HT1080 (cell line): Measurements from ENCODE around the gene TBX15. TPM values are rescaled to one million over a fixed set of nuclear protein-coding genes. Genes with fewer than 3 reads are reported as not detected.

Source experiments
- DNase-seq: peaks from one replicate; pipeline ENCODE4 v3.0.0-alpha.2; 2015; ENCODE audit warnings: low read depth
- total RNA-seq: library from RNA; depleted of rRNA; stranded (reverse); fragments of >200 nt; shearing (Covaris generic); gene quantifications from 2 replicates; pipeline ENCODE4 v1.2.3, GENCODE V29; 2014

Gene TBX15
- total RNA-seq, 1 experiment from 2014 or later, result 0.03 TPM

DNA sequence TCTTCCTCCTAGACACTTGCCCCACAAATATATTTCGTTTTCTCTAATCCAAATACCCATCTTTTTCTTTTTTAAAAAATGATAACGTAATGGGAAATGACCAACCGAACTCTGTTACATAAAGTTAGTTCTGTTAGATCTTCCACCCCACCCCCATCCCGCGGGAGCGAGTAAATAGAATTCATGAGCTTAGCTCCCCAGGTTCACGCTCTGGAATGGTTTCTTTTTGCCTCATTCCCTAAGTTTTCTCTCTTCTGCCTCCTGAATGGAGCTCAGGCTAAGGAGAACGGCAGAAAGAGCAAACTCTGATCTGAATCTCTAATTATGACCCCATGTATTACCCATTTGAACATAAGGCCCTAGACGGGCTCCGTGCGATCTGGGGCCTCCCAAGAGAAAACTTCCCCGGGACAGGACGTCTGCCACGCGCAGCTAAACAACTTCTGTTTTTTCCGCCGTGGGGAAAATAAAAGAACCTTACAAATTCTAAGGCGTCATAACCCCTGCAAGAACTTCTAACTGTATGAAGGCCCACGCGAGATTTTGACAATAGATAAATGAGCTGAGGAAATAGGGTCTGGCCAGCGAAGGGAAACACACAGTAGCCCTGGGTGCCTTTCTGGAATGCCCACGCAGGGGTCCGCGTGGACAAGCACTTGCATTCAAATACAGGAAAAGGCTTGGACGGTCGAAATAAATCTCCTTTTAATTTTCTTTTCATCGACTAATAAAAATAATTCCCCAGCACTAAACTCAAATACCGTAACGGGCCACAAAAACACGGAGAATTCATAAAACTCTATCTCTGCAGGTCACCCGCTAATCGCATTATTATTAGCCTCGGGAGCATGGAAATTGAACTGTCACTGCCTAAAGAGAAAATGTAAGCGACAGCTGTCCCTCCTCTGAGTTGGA, 2.2 kb downstream of the TBX15 start:
- no peak for DNase-seq

DNA sequence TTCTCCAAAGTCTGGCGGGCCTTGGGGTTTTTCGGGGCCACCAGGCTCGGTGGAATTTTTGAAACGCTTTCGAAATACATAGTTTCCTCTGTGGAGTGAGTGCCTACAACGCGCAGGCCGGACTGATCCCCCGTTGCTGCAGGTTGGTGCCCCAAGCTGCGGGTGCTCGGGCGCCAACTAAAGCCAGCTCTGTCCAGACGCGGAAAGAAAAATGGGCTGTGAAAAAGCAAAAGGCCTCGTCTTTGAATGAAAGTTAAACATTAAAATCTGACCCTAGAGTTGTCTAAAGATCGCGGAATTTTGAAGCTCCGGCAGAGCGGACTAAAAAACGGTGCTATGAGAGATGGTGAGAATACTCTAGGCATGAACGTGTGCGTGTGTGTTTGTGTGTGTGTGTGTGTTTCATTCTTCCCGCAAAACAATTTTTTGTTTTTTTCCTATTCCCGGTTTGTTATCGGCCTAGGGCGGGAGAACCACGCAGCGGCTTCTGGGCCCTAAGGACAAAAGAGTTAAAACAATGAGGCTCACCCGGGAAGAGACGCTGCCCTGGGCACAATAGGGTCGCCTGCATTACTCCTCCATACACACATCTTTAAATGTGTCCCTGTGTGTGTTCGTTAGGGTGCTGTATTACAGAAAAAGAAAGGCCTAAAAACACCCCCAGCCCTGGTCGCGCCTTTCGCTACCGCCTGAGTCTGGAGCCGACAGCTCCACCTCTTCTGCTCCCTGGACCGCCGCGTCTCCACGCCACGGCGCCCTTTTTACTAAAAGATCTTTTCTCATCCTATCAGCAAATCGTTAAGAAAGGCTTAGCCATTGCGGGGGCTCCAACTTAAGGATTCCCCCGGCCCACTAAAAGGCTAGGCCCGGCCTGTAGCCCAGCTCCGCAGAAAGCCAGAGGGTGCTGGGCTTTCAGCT, 3.2 kb downstream of the TBX15 start:
- DNase-seq, result no peak

DNA sequence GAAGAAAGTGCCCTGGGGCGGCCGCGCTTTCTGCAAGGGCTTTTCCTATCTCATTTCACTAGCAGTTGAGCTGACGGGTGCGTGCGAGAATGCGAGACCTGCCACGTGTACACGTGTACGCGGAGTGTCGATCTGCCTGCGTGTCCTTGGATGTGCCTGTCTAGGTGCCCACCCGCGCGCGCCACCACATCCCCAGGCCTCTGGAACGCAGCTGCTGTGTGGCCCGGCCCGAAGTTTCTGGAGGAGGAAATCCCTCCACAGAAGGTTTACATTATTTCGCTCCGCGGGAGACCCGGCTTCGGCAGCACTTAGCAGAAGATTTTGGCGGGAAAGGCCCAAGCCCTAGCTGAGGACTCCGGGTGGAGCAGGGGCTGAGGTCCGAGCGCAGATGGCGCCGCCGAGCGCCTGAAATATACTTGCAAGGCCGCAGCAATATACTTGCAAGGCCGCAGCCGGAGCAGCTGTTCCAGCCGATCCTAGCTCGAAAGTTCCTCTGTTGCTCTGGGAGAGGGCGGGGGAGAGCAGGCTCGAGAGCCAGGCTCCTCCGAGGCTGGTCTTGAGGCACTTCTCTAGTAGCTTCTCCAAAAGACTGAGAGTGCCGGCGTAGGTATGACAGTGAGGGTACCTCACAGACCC, 3.9 kb downstream of the TBX15 start:
- DNase-seq, result no peak

DNA sequence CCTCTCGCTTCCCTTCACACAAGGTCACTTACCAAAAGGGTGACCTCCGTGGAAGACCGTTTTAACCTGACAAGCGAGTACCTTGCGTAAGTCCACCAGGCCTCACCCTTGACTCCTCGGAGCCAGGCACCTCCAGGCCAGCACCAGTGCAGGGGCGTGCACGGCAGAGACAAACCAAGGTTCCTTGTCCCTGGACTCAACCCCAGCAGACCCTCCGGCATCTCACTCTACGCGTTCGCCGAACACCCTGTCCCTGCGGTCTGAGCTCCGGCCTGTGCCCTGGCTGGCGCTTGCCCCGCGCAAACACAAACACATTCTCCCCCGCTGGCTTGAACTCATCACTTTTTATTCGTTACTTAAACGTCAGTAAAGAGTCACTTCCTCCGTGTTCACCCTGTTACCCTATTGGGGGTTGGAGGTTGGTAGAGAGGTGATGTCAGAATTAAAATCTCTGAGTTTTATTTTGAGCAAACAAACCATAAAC, 4.5 kb downstream of the TBX15 start:
- no peak for DNase-seq

DNA sequence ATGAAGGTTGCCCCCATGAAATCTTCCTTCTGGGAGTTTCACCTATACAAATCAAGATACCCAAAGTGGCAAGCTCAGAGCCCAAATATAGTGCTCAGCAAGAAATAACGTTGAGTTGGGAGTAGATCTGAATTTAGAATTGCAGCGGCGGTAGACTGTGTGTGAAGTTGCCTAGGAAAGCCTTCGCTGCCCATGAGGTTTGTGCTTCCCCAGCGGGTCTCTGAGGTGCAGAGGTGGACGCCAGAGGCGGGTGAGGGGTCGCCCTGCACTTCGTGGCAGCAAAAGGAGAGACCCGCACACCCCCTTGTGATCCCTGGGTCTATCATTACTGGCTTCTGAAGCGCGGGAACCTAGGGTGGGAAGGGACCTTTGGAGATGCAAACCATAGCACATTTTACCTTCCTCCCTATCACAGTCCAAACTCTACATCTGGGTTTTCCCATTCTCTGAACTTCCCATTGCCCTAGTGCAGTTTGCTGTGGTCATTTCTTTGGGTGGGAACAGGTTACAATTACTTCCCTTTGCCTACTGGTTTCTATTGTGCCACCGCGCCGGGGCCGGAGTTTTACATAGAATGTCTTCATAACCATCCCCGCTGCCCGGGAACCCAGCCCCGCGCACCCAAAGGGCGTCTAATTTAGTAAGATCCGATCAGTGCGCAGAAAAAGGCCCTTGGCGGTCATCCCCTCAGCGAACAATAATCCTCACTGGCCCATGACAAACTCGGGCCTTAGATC, 5.2 kb downstream of the TBX15 start:
- DNase-seq, result no peak

DNA sequence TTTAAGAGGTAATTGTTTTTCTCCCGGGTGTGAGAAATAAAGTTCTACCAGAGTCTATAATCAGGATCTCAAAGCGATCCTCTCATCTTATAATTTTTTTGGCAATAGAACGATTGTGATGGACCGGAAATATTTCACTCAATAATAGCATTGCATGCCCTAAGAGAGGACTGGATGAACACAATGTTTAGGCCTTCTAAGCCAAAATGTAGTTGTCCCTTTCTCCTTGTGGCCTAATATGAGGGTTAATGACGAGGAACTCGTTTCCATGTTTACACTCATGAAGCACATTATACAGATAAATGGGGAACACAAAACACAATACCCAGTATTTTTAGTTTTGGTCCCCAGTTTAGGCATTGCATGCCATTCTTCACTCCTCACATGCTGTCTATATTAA, 5.9 kb downstream of the TBX15 start:
- no peak for DNase-seq

DNA sequence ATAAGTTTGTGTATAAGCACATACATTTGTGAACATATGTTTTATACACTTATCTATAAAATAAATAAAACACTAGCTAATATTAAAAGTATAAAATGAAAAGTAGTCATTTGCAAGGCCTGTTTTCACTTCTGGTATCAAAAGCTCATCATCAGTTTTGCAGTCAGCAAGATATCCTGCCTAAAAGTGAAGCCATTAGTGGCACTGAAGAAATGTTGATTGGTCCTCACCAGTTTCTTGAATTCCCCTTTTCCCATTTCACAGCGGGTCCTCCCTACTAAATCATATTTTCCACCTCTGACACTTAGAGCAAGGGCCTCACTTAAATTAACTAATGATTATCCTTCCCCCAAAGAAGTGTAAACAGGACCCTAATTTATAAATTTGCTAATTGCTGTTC, 6.7 kb downstream of the TBX15 start:
- no peak for DNase-seq

DNA sequence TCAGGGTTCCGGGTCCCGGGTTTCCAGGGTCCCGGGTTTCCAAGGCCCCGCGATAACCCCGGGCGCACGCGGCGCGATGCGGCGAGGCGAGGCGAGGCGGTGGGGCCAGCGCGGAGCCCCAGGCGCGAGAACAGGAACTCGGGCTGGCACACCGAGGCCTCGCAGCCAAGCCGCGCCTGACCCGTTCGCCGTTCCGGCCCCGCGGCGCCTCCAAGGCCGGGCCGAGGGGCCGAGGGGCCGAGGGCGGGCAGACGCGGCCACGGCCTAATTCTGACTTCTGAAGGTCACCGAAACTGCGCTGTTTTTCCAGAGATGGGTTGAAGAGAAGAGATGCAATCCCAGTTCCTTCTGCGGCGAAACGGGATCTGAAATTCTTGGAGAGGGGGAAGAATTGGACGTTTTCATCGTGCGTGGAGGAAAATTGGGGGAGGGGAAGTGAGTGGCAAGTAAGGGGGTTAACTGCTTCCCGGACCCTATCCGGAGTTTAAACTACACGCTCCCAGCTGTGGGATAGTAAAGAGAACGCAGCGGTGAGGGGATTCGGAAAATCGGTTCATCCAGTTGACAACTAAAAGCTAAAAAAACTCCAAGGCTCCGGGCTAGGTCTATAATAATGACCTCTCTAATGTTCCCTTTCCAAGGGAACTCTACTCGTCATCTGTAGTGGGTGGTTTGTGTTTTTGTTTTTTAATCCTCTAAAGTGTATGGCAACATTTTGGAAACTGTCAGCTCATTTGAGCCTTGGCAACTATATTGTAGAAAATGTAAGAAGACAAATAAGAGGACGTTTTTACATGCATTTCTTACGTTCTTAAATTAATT, 8.2 kb downstream of the TBX15 start:
- DNase-seq, result no peak

DNA sequence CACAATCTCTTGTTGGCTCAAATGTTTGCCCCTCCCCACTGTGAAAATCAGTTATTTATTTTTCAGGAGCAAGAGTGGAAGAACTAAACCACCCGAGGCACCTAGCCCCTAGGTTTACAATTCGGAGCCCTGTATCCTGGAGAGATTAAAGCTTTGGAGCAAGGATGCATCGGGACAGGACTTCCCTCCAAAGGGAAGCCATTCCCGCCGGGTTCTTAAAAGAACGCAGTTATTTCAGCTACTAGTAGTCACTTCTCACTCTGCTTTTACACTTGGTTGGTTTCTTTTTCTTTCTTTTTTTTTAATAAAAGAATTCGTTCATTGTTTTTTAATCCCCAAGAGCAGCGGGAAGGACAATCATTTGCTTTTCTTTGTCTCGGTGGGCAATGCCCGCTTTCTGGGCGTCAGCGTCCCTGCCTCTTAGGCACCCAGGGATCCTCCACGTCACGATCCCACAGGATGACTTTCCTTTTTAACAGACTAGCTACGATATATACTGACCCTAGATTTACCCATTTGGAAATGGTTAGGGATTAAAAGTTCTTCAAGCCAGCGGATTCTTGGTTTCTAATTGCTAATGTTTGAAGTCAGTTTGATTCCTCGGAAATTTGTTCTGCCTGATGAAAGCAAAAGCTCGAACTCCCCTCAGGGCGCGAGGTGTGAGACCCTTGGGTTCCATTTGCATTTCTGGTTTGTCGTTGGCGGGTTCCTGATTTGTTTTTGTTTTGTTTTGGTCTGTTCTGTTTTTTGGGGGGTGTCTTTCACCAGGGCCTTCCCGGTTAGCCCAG, 9.0 kb downstream of the TBX15 start:
- DNase-seq, result no peak

DNA sequence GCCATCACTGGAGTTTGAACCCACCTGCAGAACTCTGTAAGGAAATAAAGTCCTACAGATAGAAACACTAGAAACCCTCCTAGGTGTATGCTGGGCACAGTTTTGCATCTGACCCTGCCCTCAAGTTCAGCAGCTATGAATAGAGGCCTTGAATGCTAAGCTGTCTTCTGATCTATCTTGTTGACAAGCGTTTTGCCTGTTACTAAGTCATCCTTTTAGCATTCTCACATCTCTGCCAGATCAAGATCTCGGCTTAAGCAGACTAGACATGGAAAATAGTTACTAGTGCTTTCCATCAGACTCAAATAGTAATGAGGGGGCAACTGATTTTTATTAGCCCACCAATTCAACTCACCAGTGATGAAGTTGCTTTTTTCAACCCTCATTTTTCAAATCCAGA, 10.5 kb downstream of the TBX15 start:
- no peak for DNase-seq

DNA sequence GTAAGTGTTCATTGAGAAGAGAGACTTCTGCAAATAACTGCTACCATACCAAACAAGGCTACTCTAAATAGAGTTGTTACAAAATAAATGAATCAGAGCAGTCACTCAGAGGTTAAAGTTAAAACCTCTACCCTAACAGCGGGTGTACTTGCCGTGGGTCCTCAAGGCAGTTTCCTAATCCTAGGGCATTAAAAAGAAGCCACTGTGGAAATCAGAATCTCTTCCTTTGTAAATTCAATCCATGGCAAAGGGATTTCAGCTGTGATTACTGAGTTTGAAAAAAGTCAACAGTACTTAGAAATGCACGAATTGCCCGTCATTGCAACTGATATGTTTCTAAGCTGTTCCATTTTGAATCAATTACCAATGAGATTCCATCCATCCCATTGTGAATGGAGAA, 13.5 kb downstream of the TBX15 start:
- no peak for DNase-seq

DNA sequence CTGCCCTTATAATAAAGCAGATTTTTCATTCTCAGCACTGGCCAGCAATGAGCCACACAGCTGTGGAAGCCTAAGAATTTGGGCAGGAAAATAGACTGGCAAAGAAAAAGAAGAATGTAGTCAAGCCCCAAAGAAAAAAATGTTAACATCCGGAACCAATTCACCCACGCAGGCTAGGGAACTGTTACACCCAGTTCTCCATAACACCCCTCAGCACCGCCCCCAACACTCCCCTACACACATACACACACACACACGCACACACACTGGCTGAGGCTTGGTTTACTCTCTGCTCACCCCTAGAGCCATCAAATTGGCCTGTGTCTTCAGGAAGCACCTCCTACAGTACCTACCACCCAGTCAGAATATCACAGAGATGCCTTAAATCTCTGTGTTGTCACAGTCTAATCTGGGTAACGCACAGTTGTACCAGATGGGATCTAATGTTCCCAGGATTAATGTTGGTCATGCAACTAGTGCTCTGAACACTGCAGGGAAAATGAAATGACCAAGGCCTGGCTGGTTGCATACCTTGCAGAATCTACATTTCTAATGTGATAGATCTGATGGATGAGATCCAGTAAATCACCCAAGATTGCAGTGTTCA, 14.5 kb downstream of the TBX15 start:
- no peak for DNase-seq

DNA sequence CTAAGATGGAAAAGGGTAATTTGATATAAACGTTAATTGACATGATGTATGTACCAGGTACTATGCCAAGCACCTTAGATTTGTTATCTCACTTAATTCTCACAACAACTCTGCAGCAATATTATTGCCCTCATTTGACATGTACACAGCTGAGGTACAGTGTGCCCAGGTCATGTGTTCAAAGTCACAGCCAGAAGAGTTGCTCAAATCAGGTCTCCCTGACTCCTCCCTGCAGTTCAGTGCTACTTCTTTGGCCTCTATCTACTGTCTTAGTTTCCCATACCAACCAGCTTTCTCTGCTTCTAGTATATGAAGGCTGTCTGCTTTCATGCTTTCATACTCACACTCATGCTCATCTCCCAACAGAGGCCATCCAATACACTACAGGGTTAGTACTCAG, 15.1 kb downstream of the TBX15 start:
- DNase-seq, result no peak

DNA sequence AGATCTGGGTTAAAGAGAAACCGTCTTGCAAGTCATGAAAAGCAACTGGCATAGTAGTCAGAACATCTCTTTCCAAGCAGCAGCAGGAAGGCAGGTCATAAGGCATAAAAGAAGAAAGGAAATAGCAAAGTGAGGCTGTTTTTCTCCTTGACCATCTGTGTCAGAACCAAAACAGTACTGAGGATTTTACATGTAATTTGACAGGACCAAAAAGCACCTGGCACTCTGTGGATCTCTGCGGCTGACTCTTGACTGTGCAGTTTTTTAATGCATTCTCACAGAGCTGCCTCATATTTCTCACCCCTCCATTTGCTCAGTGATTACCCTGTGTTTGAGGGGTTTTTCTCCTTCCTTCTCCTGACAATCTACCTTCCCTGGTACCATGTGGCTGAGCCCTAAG, 17.7 kb downstream of the TBX15 start:
- DNase-seq, result no peak

DNA sequence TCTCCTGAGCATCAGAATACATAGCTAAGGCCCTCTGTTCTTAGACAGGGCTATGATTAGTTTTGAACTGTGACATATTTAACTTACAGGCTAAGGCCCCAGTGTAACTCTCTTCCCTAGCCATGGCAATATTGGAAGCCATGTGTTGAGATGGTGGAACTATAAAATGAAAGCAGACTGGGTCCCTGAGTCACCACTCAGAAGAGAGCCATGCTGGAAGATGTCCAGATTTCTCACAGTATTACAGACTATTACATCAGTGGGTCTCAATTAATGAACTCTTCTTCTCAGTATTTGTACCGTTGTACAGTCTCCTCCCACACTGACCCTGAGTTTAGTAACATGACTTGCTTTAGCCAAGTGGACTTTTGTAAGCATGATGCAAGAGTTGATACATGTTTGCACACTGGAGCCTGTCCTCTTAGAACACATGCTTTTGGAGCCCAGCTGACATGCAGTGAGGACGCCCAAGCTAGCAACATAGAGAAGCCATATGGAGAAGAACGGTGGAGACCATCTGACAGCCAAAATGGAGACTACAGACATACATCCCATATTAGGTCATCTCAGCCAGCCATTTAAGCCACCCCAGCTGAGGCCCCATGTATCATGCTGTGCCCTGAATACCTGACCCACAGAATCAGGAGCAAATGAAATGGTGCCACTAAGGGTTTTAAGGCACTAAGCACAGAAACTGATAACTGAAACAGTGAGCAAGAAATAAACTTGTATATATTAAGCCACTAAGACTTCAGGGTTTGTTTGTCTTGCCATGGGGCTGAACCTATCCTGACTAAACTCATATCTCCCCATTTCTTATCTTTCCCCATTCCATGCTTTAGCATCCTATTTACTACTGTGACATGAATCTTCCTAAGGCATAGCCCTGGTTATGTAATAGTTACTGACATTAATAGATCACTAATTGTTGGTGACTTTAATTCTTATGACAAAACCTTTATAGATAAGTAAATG, 24.4 kb downstream of the TBX15 start:
- DNase-seq, result peak; percentile 44

DNA sequence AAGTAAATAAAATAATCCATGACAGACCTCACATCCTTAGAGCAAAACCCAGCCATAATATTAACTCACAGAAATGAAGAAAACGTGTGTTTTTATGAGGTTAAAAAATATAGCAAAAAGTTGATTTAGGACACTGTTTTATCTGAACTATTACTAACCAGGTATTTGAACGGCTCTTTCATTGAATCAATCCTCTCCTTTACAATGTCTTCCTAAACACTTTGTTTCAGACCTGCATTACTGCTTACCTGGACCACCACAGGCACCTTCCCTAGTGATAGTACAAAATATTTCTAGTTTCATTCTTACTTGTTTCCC, 25.0 kb downstream of the TBX15 start:
- no peak for DNase-seq

DNA sequence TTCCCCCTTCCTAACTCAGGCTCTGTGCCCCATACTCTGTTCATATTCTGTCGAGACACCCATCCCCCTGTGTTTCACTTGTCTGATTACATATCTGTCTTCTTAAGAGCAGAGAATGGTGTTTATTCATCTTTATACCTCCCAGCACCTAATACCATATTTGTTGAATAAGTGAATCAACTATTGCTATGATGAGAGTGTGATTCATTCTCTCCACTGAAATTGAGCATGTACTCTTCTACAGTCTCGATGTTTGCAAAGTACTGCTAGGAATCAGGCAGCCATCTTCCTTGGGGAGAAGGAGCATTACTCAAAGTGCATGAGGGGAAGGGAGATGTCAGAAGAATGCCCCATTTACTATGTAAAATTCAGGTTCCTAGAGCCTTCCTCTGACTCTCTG, 27.0 kb downstream of the TBX15 start:
- no peak for DNase-seq
